ENCODE data around the gene PXMP2.
A peak's percentile ranks its signal among the peaks of the same experiment; 100 is the strongest.
"Not testable (repeated sequence)": the region's sequence is repeated elsewhere in the genome, so short reads cannot be mapped to it uniquely, and the experiment has no call there.

PXMP2 gene

DNA sequence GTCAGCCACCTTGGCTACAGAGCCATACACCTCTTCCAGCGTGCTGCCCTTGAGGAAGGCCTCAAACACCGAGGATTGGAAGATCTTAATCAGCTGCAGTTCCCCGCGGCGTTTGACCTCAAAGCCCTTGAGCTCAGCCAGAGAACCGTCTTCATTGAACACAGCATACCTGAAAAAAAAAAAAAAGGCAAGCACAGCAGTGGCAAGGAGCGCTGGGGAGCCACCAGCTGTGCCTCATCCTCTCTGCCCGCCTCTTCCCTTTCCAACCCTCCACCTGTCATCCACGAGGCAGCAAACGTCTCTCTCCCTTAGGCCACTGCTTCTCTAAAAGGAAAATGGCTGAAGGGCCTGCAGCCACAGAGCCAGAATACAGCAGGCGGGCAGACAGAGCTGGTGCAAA lies 26.4 kb upstream of the PXMP2 start:
- no peak for DNase-seq

DNA sequence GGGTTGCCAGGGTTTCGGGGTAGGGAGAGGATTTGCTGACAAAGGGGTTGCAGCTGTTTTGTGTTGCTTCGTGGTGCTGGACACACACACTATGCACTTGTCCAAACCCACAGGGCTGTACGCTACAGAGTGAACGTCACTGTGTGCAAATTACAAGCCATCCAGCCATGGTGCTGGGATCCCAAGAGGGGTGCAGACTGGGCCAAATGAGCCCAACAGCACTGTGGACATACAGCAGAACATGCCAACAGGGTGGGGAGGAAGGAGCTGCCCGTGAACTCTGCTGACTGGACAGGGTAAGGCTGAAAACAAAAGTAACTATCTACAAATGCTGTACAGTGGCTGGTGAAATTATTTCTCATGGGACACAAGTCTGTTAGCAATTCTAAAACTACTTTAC lies 25.4 kb upstream of the PXMP2 start:
- no peak for DNase-seq

DNA sequence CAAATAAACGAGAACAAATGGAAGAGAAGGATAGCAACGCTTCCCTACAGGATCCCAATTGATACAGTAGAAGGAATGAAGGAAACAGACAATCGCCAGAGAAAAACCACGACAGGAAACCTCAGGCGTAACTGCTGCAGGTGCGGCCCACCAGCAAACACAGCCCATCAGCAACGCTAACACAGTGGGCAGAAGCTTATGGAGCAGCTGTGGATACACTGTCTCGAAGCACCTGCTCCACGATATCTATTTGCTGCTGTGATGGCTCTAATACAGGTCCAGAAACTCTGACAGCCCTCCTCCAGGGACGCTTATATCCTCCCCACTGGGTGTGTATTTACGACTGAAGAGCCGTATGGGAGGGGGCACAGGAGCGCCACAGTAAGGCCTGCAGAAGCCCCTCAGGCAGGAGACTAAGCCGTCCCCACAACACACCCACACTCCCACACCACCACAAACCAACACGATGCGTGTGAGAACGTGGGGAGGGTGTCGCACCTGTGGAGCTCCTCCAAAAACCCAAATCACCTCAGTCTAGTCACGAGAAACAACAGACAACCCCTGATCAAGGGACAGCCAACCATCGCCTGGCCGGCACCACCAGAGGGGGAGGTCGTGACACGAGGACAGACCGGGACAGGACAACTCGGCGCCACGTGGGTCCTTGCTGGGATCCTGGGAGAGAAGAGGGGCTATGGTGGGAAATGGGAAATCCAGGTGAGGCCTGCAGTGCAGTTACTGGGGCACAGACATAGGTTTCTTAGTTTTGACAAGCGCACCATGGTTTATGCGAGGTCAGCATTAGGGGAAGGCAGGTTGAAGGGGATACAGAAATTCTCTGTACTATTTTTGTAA lies 24.3 kb upstream of the PXMP2 start:
- no peak for DNase-seq

DNA sequence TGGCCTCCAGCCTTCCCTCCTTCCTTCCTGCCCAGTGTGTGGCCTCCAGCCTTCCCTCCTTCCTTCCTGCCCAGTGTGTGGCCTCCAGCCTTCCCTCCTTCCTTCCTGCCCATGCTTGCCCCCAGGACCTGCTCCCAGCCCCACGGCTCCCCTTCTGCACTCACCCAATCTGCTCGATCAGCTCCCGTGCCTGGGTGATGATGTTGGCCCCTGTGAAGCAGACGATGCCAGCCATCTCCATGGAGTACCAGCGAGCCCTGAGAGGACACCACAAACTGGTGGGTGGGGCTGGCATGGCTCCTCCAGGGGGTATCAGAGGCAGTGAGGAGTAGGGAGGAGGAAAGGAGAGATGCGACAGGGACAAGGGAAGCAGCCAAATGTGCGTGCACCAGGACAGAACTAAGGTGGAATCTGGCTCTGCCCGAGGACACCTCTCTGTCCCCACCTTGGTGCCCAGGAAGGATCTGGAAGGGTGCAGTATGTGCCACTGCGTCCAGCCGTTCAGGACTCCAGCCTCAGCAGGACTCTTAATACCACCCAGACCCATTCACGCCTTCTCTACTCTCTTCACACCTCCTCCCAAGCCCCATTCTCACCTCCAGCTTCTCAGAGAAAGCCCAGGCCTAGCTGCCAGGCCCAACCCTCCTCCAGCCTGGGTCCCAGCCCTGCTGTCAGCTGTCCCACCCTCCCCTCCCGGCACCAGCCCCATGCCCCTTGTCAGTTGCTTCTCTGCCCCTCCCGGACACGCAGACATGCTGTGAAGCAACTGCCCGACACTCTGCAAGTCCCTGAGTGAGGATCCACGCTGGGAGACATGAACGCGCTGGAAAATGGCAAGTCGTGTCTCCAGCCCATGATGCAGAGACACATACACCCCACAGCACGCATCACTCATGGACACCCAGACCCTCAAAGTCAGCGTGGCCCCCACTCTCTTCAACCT lies 22.9 kb upstream of the PXMP2 start:
- DNase-seq = no peak

DNA sequence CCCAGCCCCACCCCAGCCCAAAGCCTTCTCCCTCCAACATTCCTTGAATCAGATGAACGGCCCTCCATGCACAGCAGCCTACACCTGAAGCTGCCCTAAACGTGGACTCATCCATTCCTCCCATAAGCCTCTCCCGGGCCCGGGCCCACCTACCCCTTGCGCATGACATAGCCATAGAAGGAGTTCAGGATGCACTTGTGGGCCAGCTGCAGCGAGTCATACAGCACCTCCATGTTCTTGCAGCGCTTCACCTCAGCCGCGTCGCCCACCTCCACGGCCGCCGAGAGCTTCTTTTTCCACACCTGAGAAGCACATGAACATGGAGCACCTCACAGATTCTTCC lies 22.3 kb upstream of the PXMP2 start:
- DNase-seq = no peak

DNA sequence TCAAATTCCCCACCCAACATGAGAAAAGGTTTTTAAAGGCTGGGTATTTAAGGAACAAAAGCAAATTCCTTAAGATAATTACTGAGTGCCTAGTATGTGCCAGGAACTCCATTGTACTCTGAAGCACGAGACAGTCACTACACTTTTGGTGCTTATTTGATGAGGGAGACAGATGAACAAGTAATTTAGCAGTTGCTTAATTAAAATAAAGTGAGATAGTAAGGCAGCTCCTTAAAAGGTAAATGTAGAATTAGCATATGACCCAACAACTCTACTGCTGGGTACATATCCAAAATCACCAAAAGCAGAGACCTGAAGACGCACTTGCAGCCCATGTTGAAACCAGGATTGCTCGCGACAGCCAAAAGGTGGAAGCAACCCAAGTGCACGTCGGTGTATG lies 21.6 kb upstream of the PXMP2 start:
- DNase-seq = no peak

DNA sequence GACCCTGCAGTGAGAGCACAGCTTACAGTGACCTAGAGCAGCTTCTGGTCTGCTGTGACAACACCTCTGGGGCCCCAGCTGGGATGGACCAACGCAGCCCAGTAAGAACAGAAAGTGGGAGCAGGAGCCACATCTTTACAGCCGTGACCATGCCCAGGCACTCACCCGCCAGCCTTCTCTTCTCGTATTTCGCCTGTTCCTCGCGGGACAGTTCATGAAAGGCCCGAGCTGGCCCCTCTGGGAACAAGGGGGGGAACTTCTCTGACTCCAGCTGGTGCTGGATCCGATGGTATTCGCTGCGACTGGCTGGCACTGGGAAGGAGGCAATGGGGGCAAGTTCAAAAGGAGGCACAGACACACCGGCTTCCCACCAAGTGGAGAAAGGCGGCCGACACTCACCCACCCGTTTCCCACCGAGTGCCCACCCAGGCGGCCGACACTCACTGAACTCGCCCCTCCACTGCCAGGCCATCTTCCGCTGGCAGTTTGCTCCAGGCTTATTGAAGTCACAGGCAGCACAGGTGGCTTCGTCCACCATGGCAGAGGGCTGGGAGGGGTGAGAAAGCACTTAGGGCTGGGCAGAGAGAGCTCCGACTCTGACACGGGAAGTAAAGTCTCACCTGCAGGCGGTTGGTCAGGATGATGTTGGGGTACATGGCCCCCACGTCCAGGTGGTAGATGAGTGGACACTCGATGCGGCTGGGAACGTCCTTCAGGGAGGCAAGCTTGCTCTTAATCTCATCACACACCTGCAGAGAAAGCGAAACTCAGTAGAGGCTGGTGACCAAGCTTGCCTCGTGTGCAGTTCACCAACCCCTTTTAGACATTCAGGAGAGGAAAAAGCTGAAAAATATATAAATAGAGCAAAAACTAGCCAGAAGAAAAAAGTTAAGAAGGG lies 18.9 kb upstream of the PXMP2 start:
- DNase-seq = no peak

DNA sequence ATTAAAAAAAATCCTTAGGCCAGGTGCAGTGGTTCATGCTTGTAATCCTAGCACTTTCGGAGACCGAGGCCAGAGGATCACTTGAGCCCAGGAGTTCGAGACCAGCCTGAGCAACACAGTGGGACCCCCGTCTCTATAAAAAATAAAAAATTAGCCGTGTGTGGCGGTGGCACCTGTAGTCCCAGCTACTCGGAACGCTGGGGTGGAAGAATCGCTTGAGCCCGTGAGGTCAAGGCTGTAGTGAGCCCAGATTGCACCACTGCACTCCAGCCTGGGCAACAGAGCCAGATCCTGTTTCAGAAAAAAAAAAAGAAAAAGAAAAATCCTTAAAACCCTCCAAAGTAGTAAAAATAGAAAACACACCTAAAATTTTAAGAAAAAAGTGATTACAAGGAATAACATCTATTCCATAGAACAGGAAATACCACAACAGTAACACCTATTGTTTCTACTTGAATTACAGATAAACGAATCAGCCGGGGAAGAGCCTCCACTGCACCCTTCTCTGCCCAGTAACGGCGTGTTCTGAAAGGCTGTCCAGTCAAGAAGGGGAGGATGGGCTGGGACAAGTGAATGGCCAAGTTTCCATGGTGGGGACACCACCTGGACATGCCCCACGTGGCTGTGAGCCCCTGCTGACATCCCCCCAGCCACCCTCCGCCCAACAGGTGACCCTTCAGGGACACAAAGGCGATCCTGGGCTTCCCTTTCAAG lies 18.1 kb upstream of the PXMP2 start:
- no peak for DNase-seq

DNA sequence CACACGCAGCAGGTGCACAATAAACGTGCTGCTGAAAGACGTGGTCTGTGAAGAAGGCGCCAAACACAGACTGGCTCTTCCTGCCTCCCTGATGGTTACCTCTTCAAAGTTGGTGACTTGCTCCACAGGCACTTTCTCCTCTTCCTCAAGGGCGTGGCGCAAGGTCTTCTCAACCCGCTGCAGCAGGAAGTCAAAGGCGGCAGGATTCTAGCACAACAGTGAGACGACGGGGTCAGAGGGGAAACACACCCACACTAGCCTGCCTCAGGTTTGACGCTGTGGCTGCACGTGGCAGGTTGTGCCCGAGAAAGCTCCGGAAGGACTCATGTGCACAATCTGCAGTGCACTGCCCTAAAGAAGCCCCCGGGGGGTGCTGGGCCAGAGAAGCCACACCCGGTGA lies 15.3 kb upstream of the PXMP2 start:
- no peak for DNase-seq

DNA sequence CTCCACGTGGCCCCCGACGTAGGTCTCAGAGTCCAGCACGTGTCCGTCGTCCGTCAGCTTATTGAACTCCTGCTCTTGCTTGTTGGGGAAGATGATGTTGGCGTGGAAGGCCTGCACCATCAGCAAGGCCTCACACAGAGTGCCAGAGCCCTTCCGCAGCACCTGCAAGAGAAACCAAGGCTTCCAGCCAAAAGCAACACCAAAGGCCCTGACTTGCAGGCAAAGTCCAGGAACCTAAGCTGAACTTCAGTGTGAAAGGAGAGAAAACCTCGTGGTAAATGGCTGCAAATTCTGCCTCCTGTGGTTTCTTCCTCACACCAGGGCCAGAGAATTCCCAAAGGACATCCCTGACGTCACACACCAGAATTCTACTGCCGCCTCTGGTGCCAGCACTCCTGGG lies 14.7 kb upstream of the PXMP2 start:
- DNase-seq = no peak

DNA sequence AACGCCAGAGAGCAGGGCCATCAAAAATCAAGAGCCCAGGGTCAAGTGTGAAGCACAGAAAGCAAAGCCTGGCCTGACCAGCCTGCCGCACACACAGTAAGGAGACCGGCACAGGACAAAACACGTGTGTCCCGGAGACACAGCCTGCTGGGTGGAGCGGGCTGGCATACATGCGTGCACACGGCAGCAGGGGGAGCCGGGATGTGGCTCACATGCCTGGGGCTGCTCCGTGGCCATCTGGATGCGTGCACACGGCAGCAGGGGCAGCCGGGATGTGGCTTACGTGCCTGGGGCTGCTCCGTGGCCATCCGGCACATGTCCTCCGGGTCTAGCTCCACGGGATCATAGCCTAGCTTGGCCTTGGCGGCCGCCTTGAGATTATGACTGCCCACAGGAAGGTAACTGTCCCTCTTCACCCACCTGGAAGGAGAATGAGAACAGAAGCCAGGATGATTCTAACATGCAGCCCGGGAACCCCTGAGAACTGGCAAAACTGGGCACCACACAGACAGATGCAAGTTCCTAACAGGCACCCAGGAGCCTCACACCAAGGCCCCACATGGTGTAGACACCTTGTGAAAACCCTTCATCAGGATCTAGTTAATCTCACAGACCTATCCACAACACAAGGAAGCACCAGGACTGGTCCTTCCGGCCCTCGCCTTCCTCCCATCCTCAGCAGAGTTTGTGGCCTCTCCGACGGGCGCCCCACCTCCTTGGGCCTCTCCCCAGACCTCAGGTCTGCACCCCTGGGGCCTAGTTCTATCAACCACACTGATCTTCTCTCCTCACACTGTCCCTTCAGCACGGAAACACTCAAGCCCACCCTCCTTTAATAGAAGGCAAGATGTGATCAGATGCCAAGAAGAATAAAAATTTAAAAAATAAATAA lies 13.9 kb upstream of the PXMP2 start:
- DNase-seq = no peak

DNA sequence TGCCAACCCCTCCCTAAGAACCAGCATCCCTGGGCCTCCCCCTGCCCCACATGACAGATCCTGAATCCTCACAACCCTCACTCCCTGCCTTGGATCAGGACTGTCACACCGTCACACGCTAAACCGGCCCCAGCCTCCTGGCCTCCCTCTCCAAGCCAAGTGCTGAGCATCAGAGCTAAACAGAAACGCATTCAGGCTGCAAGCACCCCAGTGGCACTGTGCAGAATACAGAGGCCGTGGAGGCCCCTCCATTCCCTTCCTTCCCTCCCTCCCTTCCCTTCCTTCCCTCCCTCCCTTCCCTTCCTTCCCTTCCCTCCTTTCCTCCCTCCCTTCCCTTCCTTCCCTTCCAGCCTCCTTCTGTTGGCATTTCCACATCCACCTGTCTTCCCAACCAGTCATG lies 12.8 kb upstream of the PXMP2 start:
- no peak for DNase-seq

DNA sequence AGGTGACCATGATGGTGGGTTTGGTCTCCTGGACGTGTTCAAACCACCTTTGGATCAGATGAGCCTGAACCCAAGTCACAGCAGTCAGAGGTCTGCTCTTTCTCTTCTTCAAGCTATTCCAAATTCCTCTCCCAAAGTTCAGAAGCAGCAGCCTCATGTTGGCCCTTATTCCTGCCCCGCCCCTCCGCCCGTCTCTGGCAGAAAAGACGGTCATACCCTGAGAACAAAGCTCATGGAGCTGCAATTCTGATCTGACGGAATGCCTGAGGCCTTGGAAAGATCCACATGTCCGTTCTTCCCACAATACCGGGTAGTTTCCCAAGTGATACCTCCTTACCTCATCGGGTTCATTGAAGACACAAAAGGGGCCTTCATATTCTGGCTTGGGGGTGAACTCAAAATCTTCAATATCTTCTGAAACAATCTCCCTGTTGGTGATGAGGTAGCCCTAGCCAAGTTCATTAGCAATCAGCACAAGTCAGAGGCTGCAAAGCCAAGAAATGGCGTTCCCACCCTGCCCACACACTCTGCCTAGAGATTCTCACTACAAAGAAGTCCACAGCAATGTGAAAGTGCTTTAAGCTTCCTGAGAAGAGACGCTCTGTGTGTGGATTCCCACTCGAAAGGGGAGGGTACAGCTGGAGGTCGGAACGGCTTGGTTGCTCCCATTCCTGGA lies 11.5 kb upstream of the PXMP2 start:
- DNase-seq = no peak

DNA sequence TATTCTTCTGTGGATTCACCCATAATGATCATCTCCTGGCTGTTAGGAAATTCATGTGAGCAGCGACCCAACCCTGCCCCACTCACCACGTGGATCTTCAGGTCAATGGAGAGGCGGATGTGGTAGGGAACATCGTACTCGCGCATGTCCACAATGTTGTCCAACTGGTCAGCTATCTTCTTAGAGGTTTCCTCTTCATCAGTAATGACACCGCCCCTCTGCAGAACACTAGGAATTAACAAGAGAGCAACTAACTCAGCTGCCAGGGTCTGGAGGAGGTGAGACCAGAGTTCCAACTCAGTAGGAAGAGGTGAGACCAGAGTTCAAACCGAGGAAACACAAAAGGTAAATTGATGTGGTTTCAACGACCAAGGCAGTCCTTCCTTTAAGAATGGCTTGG lies 9.9 kb upstream of the PXMP2 start:
- no peak for DNase-seq

DNA sequence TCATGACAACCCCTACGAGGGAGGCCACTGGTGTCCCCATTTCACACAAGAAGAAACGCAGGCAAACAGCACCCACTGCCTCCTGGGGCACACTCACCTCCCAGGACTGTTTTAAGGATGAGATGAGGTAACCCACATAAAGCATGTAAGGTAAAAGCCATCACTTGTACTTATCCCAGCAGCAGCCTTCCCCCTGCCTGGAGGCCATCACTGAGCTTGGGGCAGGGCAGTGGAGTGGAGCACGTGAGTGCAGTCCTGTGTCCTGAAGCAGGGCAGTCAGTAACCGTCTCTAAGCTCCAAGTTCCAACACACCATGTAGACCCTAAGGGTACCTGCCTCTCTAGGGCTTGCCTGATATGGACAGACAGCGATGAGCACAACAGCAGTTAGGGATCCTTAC lies 2.0 kb upstream of the PXMP2 start:
- DNase-seq = no peak

DNA sequence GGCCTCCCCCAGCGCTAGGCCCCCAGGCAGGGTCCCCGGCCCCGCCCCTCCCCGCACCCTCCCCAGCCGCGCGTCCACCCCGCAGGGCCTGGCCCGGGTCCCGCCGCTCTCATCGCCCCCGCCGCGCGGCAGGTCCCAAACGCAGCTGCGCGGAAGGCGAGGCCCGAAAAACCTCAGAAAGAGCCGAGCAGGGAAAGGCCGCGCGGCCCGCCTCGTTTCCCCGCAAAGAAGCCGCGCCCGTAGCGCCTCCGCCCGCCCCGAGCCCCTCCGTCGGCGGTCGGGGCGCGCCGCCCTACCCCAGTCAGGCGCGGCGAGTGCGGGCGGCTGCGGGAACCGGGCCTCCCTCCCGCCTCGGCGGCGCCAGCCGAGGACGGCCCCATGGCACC lies 569 bp upstream of the PXMP2 start:
- peak; percentile 29 for DNase-seq

DNA sequence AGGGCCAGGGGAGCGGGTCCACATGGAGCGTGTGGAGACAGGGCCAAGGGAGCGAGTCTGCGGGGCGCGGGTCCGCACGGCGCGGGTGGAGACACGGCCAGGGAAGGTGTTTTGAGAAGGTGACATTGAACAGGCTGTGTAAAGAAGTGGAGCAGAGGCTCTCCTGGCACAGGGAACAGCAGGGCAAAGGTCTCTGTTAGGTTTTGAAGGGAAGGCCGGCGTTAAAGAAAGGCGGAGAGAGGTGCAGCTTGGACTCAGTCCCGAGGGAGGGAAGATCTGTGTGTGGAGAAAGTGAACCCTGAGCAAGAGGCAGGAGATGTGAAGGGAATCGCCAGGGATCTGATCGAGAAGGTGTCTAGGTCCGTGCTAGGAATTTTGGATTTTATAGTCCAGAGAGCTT lies 1.8 kb downstream of the PXMP2 start:
- DNase-seq = no peak

DNA sequence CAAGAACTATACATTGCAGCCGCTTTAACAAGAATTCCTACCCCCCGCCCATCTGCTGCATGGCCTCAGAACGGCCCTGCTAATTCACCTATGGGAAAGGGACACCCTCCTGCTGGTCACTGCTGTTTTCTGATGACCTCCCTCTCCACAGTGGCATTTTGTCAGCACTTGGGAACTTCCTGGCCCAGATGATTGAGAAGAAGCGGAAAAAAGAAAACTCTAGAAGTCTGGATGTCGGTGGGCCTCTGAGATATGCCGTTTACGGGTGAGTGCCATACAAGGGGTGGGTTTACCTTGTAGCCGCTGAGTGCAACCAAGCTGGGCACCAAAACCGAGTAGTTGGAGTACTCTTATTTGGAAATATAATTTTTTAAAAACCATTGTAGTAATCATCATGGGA lies 2.7 kb downstream of the PXMP2 start:
- no peak for DNase-seq

DNA sequence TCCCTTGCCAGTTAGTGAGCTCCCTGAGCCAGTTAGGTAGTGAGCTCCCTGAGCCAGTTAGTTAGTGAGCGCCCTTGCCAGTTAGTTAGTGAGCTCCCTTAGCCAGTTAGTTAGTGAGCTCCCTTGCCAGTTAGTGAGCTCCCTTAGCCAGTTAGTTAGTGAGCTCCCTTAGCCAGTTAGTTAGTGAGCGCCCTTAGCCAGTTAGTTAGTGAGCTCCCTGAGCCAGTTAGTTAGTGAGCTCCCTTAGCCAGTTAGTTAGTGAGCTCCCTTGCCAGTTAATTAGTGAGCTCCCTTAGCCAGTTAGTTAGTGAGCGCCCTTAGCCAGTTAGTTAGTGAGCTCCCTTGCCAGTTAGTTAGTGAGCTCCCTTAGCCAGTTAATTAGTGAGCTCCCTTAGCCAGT lies 4.6 kb downstream of the PXMP2 start:
- DNase-seq = not testable (repeated sequence)

DNA sequence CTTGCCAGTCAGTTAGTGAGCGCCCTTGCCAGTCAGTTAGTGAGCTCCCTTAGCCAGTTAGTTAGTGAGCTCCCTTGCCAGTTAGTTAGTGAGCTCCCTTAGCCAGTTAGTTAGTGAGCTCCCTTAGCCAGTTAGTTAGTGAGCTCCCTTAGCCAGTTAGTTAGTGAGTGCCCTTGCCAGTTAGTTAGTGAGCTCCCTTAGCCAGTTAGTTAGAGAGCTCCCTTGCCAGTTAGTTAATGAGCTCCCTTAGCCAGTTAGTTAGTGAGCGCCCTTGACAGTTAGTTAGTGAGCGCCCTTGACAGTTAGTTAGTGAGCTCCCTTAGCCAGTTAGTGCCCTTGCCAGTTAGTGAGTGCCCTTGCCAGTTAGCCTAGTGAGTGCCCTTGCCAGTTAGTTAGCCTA lies 7.5 kb downstream of the PXMP2 start:
- not testable (repeated sequence) for DNase-seq

DNA sequence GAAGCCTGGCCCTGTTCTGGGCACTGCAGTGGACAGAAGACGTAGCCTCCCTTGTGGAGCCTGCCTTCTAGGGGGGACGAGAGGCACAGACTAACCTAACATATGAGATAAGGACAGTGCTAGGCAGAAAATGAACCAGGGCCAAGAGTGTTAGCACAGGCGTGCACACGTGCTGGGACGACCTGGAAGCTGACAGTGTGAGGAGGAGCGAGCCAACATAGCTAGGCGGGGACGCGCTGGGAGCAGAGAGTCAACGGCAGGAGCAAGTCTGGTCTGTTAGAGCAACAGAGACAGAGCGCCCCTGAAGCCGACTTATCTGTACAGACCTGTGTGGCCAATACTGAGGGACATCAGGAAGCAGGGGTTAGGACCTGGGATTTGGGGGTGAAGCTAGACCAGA lies 8.0 kb downstream of the PXMP2 start:
- DNase-seq = no peak

Data from stimulated activated naive CD4-positive, alpha-beta T cell treated with Interleukin-2 at 50 U/mL for 16 hours (primary cell).